A549 (cell line): ENCODE results near the gene RAPGEFL1. TPM values are rescaled to one million over a fixed set of nuclear protein-coding genes. Genes with fewer than 3 reads are reported as not detected.

Experiments
- ATAC-seq, 2 experiments: fragments of 200-7000 bp in 1 of 2; fragments of >200 bp in 1 of 2; cut with Nextera tagmentation in 1 of 2; cut with Tn5 transposase in 1 of 2; 3 replicates each; pipeline versions ENCODE4 v1.8.0 to v1.9.1; 2018 to 2020; ENCODE audit warnings: mild to moderate bottlenecking in 1 of 2, moderate library complexity in 1 of 2
- CTCF ChIA-PET: fragments of 300-600 bp; sonication (Branson Sonifier 250); formaldehyde crosslinking; extraction: SDS; loops from one replicate; lab custom pipeline; 2021; ENCODE audit warnings: antibody characterized with exemption, inconsistent platforms; lab: Yijun Ruan, JAX
- POLR2A ChIA-PET: fragments of 350-600 bp; formaldehyde crosslinking; extraction: SDS; loops from one replicate; lab custom pipeline; 2021; ENCODE audit warnings: antibody characterized with exemption, inconsistent platforms; lab: Yijun Ruan, JAX
- DNase-seq, 2 experiments: peaks; one replicate each; pipeline versions ENCODE4 v3.0.0 to v3.0.0-alpha.2; 2011 to 2016; ENCODE audit warnings: low read depth in 1 of 2, low spot score in 1 of 2
- FAIRE-seq: peaks from 2 replicates; lab custom pipeline; 2011; peaks lifted over from hg19 to GRCh38; lab: Jason Lieb, UNC
- H3K27ac ChIP-seq, 2 experiments: fragments of >200 bp; sonication (Bioruptor Twin); formaldehyde crosslinking; 3 replicates each; pipeline ENCODE4 v1.5.1; 2016 to 2017
- H3K4me1 ChIP-seq: fragments of >200 bp; sonication (Bioruptor Twin); formaldehyde crosslinking; 3 replicates; pipeline ENCODE4 v1.6.1; 2016
- H3K4me2 ChIP-seq: fragments of >200 bp; sonication (Bioruptor Twin); formaldehyde crosslinking; 3 replicates; pipeline ENCODE4 v1.6.1; 2016
- H3K4me3 ChIP-seq: fragments of >200 bp; sonication (Bioruptor Twin); formaldehyde crosslinking; 3 replicates; pipeline ENCODE4 v1.5.1; 2016
- H3K9me3 ChIP-seq: fragments of >200 bp; sonication (Bioruptor Twin); formaldehyde crosslinking; 3 replicates; pipeline ENCODE4 v1.6.1; 2016
- ATOH8 ChIP-seq: fragments of 250-450 bp; sonication (Bioruptor Pico); IDR thresholded peaks from 2 replicates; pipeline ENCODE4 v1.5.0; 2020; ENCODE audit warnings: low read depth, mild to moderate bottlenecking, moderate library complexity
- BHLHE40 ChIP-seq: IDR thresholded peaks from 2 replicates; pipeline ENCODE4 v1.6.1; 2012; ENCODE audit warnings: low read depth, low read length, inconsistent platforms
- CBX8 ChIP-seq: fragments of 200-600 bp; sonication (generic); IDR thresholded peaks from 2 replicates; pipeline ENCODE4 v1.6.1; 2016
- CHD4 ChIP-seq: fragments of 200-600 bp; sonication (generic); IDR thresholded peaks from 2 replicates; pipeline ENCODE4 v1.6.1; 2016; ENCODE audit warnings: antibody characterized with exemption, mild to moderate bottlenecking, borderline replicate concordance
- EHF ChIP-seq: fragments of 250-450 bp; sonication (Bioruptor Pico); IDR thresholded peaks from 2 replicates; pipeline ENCODE4 v1.5.0; 2020; ENCODE audit warnings: mild to moderate bottlenecking
- ESRRA ChIP-seq: fragments of 150-350 bp; IDR thresholded peaks from 2 replicates; pipeline ENCODE4 v1.6.1; 2014; ENCODE audit warnings: mild to moderate bottlenecking, low read length, borderline replicate concordance
- FOSB ChIP-seq: fragments of 250-450 bp; sonication (Bioruptor Pico); IDR thresholded peaks from 2 replicates; pipeline ENCODE4 v1.5.0; 2020; ENCODE audit warnings: mild to moderate bottlenecking, moderate library complexity
- HEYL ChIP-seq: fragments of 250-450 bp; sonication (Bioruptor Pico); IDR thresholded peaks from 2 replicates; pipeline ENCODE4 v1.8.0; 2021; ENCODE audit warnings: mild to moderate bottlenecking, moderate library complexity
- HOXA7 ChIP-seq: fragments of 250-450 bp; sonication (Bioruptor Pico); IDR thresholded peaks from 2 replicates; pipeline ENCODE4 v1.5.0; 2020; ENCODE audit warnings: mild to moderate bottlenecking, moderate library complexity
- HOXB13 ChIP-seq: fragments of 250-450 bp; sonication (Bioruptor Pico); IDR thresholded peaks from 2 replicates; pipeline ENCODE4 v1.5.0; 2020; ENCODE audit warnings: low read depth, mild to moderate bottlenecking, moderate library complexity
- JUN ChIP-seq, 2 experiments: fragments of >200 bp; sonication (Bioruptor Twin); formaldehyde crosslinking; IDR thresholded peaks; 2 replicates in 1 of 2; 3 replicates in 1 of 2; pipeline ENCODE4 v1.6.1; 2016 to 2017
- JUNB ChIP-seq: fragments of >200 bp; sonication (Bioruptor Twin); formaldehyde crosslinking; IDR thresholded peaks from 2 replicates; pipeline ENCODE4 v1.6.1; 2016
- KDM5A ChIP-seq: fragments of 200-600 bp; sonication (generic); IDR thresholded peaks from 2 replicates; pipeline ENCODE4 v1.6.1; 2016; ENCODE audit warnings: antibody characterized with exemption, mild to moderate bottlenecking
- MAFK ChIP-seq: fragments of 450-650 bp; IDR thresholded peaks from 2 replicates; pipeline ENCODE4 v1.6.1; 2014; ENCODE audit not compliant: partially characterized antibody
- MAZ ChIP-seq: fragments of 150-350 bp; IDR thresholded peaks from 2 replicates; pipeline ENCODE4 v1.6.1; 2014; ENCODE audit warnings: antibody characterized with exemption, low read depth, low read length, borderline replicate concordance
- MYC ChIP-seq: IDR thresholded peaks from 2 replicates; pipeline ENCODE4 v1.6.1; 2012; ENCODE audit warnings: mild to moderate bottlenecking, inconsistent platforms, low read length, improper control_type of control experiment, borderline replicate concordance
- PBX3 ChIP-seq: IDR thresholded peaks from 2 replicates; pipeline ENCODE4 v1.6.1; 2012
- POLR2AphosphoS2 ChIP-seq: conservative IDR thresholded peaks from 2 replicates; pipeline ENCODE4 v1.6.1; 2012; ENCODE audit warnings: low read length, improper control_type of control experiment, inconsistent platforms
- RAD21 ChIP-seq, 2 experiments: fragments of >200 bp in 1 of 2; sonication (Bioruptor Twin) in 1 of 2; formaldehyde crosslinking in 1 of 2; IDR thresholded peaks in 1 of 2; conservative IDR thresholded peaks in 1 of 2; 2 replicates in 1 of 2; 3 replicates in 1 of 2; pipeline ENCODE4 v1.6.1; 2012 to 2018; ENCODE audit warnings: inconsistent platforms in 1 of 2
- REST ChIP-seq: fragments of 200-600 bp; sonication (generic); IDR thresholded peaks from 2 replicates; pipeline ENCODE4 v1.6.1; 2016; ENCODE audit warnings: antibody characterized with exemption, mild to moderate bottlenecking, moderate library complexity
- RFX5 ChIP-seq: fragments of 450-650 bp; IDR thresholded peaks from 2 replicates; pipeline ENCODE4 v1.7.1; 2014; ENCODE audit warnings: antibody characterized with exemption, mild to moderate bottlenecking, moderate library complexity
- RNF2 ChIP-seq: fragments of 200-600 bp; sonication (generic); IDR thresholded peaks from 2 replicates; pipeline ENCODE4 v1.6.1; 2016; ENCODE audit warnings: low read depth, mild to moderate bottlenecking, antibody characterized with exemption, moderate library complexity, borderline replicate concordance
- SMC3 ChIP-seq: fragments of >200 bp; sonication (Bioruptor Twin); formaldehyde crosslinking; IDR thresholded peaks from 3 replicates; pipeline ENCODE4 v1.6.1; 2018; ENCODE audit warnings: inconsistent platforms
- SREBF2 ChIP-seq: fragments of 450-650 bp; IDR thresholded peaks from 2 replicates; pipeline ENCODE4 v1.6.1; 2014; ENCODE audit warnings: mild to moderate bottlenecking, moderate library complexity
- TFCP2L1 ChIP-seq: fragments of 250-450 bp; sonication (Bioruptor Pico); IDR thresholded peaks from 2 replicates; pipeline ENCODE4 v1.5.0; 2021; ENCODE audit warnings: mild to moderate bottlenecking
- ZC3H11A ChIP-seq: fragments of 450-650 bp; IDR thresholded peaks from 2 replicates; pipeline ENCODE4 v1.6.1; 2014; ENCODE audit warnings: antibody characterized with exemption, mild to moderate bottlenecking
- ZNF302 ChIP-seq: fragments of 250-450 bp; sonication (Bioruptor Pico); IDR thresholded peaks from 2 replicates; pipeline ENCODE4 v1.9.0; 2021; ENCODE audit warnings: inconsistent platforms, mild to moderate bottlenecking, moderate library complexity
- ZSCAN20 ChIP-seq: fragments of 250-450 bp; sonication (Bioruptor Pico); IDR thresholded peaks from 2 replicates; pipeline ENCODE4 v1.8.0; 2022; ENCODE audit warnings: mild to moderate bottlenecking, moderate library complexity
- WGBS: methylation state at CpG from one replicate; pipeline ENCODE4 v1.1.6; 2017; ENCODE audit errors: missing lambda C conversion rate; 5-methylcytosine and 5-hydroxymethylcytosine counted together
- polyA plus RNA-seq, 4 experiments: library from polyadenylated mRNA; depleted of rRNA in 3 of 4; stranded (reverse); fragments of >200 nt; fragmentation: RNase III in 1 of 4; extraction: RNeasy Plus Mini Kit Qiagen cat#74134 plus additional on column Dnase treatment in 1 of 4; gene quantifications; 2 replicates in 3 of 4; 3 replicates in 1 of 4; pipeline ENCODE4 v1.2.3, GENCODE V29; 2011 to 2017

The RAPGEFL1 gene
- polyA plus RNA-seq, 2 of the 4 experiments (the other 2 are of a cell fraction) = 4.1 to 4.8 TPM

- ATAC-seq (no peak), FAIRE-seq (no peak), DNase-seq (no peak)
- ChIA-PET POLR2A (interaction anchor here (0.6 to 2.3 kb wide), 15 partner anchors 10 to 1471 kb away, joined by 3 to 13 read pairs (median 5); partner anchors contain the start of genes CASC3, MED1, MED24 and NR1D1), CTCF (interaction anchor here (0.6 to 5.5 kb wide), 53 partner anchors 9 to 1405 kb away, joined by 3 to 91 read pairs (median 4); partner anchors contain the start of genes CDC6 and PSMD3)
- H3K27ac ChIP-seq = peak overlapping the region; percentile 87 to 92
- TF ChIP-seq HEYL (CRISPR knock-in tag) (no peak), CHD4 (0 out of 2 replicates have a peak, but pooled peaks have one; percentile 83)
- WGBS = 71% methylated on average over 7 of the region's 7 CpGs
- peaks cover 17% of the 10 kb centered on the region; the same call in 2 of the 3 replicates for H3K4me1 ChIP-seq
- peak overlapping the region; percentile 70 for H3K4me3 ChIP-seq
- H3K4me2 ChIP-seq = peak overlapping the region; percentile 89
- H3K9me3 ChIP-seq = no peaks in the 10 kb centered on the region
Observed at GRCh38 chr17:40218006-40218739, 40.9 kb downstream of the RAPGEFL1 start.

GRCh38 chr17:40218740-40219593 lies 41.7 kb downstream of the RAPGEFL1 start, which contains the start of gene WIPF2:
Gene WIPF2 (plus strand): TSS chr17:40219304. CDS start chr17:40256460, 37,156 bp downstream.
- Histone ChIP-seq H3K9me3 (no peaks in the 10 kb centered on the region), H3K27ac (peak within 1 kb of the TSS; percentile 87 to 92), H3K4me2 (peak within 1 kb of the TSS; percentile 96), H3K4me1 (peaks cover 17% of the 10 kb centered on the region; the same call in 2 of the 3 replicates), H3K4me3 (peak within 1 kb of the TSS; percentile 70)
- ATAC-seq (peak; percentile 95 to 98), DNase-seq (peak; percentile 96 to 98), FAIRE-seq (peak; percentile 67)
- 10% methylated on average over 48 of the region's 59 CpGs for WGBS
- POLR2A ChIA-PET = interaction anchor here (0.6 to 2.3 kb wide), 22 partner anchors 8 to 1471 kb away, joined by 3 to 13 read pairs (median 4); partner anchors contain the start of genes CASC3, MED1, MED24 and NR1D1
- CTCF ChIA-PET = interaction anchor here (0.5 to 5.5 kb wide), 58 partner anchors 9 to 447 kb away, joined by 3 to 91 read pairs (median 4); partner anchors contain the start of genes CDC6 and PSMD3
- TF ChIP-seq RNF2 (no peak), SREBF2 (no peak), MYC (peak; percentile 16; the same call in 1 of the 2 replicates), ESRRA (no peak), KDM5A (no peak), EHF (CRISPR knock-in tag) (no peak), ZSCAN20 (CRISPR knock-in tag) (no peak), HOXB13 (no peak), HOXA7 (CRISPR knock-in tag) (no peak; the same call in 1 of the 2 replicates), ZC3H11A (no peak), JUNB (no peak), CHD4 (0 out of 2 replicates have a peak, but pooled peaks have one; percentile 19), TFCP2L1 (CRISPR knock-in tag) (no peak), SMC3 (no peak), RFX5 (peak; percentile 89), JUN (IDR thresholded peaks at IDR 0.05) (peak; percentile 74 to 82; a peak in 3 of 5 replicates), POLR2AphosphoS2 (no peak), CBX8 (no peak), REST (no peak), MAZ (0 out of 2 replicates have a peak, but pooled peaks have one; percentile 7), MAFK (peak; percentile 40), PBX3 (no peak), FOSB (CRISPR knock-in tag) (no peak), ZNF302 (CRISPR knock-in tag) (no peak), BHLHE40 (no peak), RAD21 (conservative IDR thresholded peaks at IDR 0.05 in 1 of 2, IDR thresholded peaks at IDR 0.05 in 1 of 2) (no peak), ATOH8 (CRISPR knock-in tag) (no peak)
